ENCODE measurements around the gene PLAC1. TPM values are rescaled to one million over a fixed set of nuclear protein-coding genes. Genes with fewer than 3 reads are reported as not detected.

PLAC1 gene
- total and polyA plus RNA-seq, 2 donors, result 0.23 to 14.5 TPM

- H3K36me3 ChIP-seq (ENCODE audit: insufficient read depth), result no peaks in the 10 kb centered on the region
- WGBS, result 55% methylated on average over 2 of the region's 2 CpGs
- H3K27ac ChIP-seq (ENCODE audit: low read depth), result no peak overlapping the region
- H3K4me1 ChIP-seq (ENCODE audit: insufficient read depth), result no peaks in the 10 kb centered on the region
- no peak overlapping the region for H3K4me3 ChIP-seq (ENCODE audit: low read depth, low read length)
- no peak for DNase-seq (ENCODE audit: extremely low spot score)
These were observed 24.9 kb downstream of the PLAC1 start for GRCh38 chrX:134633394-134633793.

GRCh38 chrX:134632355-134632754 is 25.9 kb downstream of the PLAC1 start:
- Histone ChIP-seq H3K36me3 (ENCODE audit: insufficient read depth) (no peaks in the 10 kb centered on the region), H3K27ac (ENCODE audit: low read depth) (no peak overlapping the region), H3K4me1 (ENCODE audit: insufficient read depth) (no peaks in the 10 kb centered on the region), H3K4me3 (ENCODE audit: low read depth, low read length) (no peak overlapping the region)
- DNase-seq (ENCODE audit: extremely low spot score), result no peak
- WGBS, result 88% methylated on average over 3 of the region's 3 CpGs

- WGBS, result 26% methylated on average over 9 of the region's 9 CpGs
- Histone ChIP-seq H3K4me3 (ENCODE audit: low read depth, low read length) (no peak overlapping the region), H3K4me1 (ENCODE audit: insufficient read depth) (no peaks in the 10 kb centered on the region), H3K36me3 (ENCODE audit: insufficient read depth) (no peaks in the 10 kb centered on the region), H3K27ac (ENCODE audit: low read depth) (no peak overlapping the region)
- DNase-seq (ENCODE audit: extremely low spot score), result no peak
These were observed 26.6 kb downstream of the PLAC1 start for GRCh38 chrX:134631426-134632346.

GRCh38 chrX:134628663-134629062 is 29.6 kb downstream of the PLAC1 start:
- no peaks in the 10 kb centered on the region for H3K36me3 ChIP-seq (ENCODE audit: insufficient read depth)
- 73% methylated on average over 1 of the region's 1 CpG for WGBS
- H3K4me1 ChIP-seq (ENCODE audit: insufficient read depth), result no peaks in the 10 kb centered on the region
- no peak overlapping the region for H3K4me3 ChIP-seq (ENCODE audit: low read depth, low read length)
- no peak overlapping the region for H3K27ac ChIP-seq (ENCODE audit: low read depth)
- DNase-seq (ENCODE audit: extremely low spot score), result no peak

- H3K4me3 ChIP-seq (ENCODE audit: low read depth, low read length), result no peak overlapping the region
- DNase-seq (ENCODE audit: extremely low spot score), result no peak
These were observed 31.8 kb downstream of the PLAC1 start for GRCh38 chrX:134626434-134626833.

GRCh38 chrX:134625315-134625718 is 33.0 kb downstream of the PLAC1 start:
- Histone ChIP-seq H3K36me3 (ENCODE audit: insufficient read depth) (no peaks in the 10 kb centered on the region), H3K4me3 (ENCODE audit: low read depth, low read length) (no peak overlapping the region), H3K4me1 (ENCODE audit: insufficient read depth) (no peaks in the 10 kb centered on the region), H3K27ac (ENCODE audit: low read depth) (no peak overlapping the region)
- DNase-seq (ENCODE audit: extremely low spot score), result no peak
- 14% methylated on average over 3 of the region's 3 CpGs for WGBS

More at GRCh38 chrX:134626434-134626833, 31.8 kb downstream of the PLAC1 start:
- Histone ChIP-seq H3K27ac (ENCODE audit: low read depth) (no peak overlapping the region), H3K36me3 (ENCODE audit: insufficient read depth) (no peaks in the 10 kb centered on the region), H3K4me1 (ENCODE audit: insufficient read depth) (no peaks in the 10 kb centered on the region)

GRCh38 chrX:134624046-134624430 is 34.2 kb downstream of the PLAC1 start:
- 76% methylated on average over 3 of the region's 3 CpGs for WGBS
- Histone ChIP-seq H3K27ac (ENCODE audit: low read depth) (no peak overlapping the region), H3K4me3 (ENCODE audit: low read depth, low read length) (no peak overlapping the region), H3K4me1 (ENCODE audit: insufficient read depth) (no peaks in the 10 kb centered on the region), H3K36me3 (ENCODE audit: insufficient read depth) (no peaks in the 10 kb centered on the region)
- DNase-seq (ENCODE audit: extremely low spot score), result no peak

GRCh38 chrX:134623293-134624045 is 34.8 kb downstream of the PLAC1 start:
- 52% methylated on average over 10 of the region's 10 CpGs for WGBS

GRCh38 chrX:134622813-134623185 is 35.5 kb downstream of the PLAC1 start:
- no peak overlapping the region for H3K27ac ChIP-seq (ENCODE audit: low read depth)
- WGBS, result 82% methylated on average over 2 of the region's 2 CpGs
- no peaks in the 10 kb centered on the region for H3K36me3 ChIP-seq (ENCODE audit: insufficient read depth)
- no peak overlapping the region for H3K4me3 ChIP-seq (ENCODE audit: low read depth, low read length)
- no peaks in the 10 kb centered on the region for H3K4me1 ChIP-seq (ENCODE audit: insufficient read depth)
- DNase-seq (ENCODE audit: extremely low spot score), result no peak

More at GRCh38 chrX:134623293-134624045, 34.8 kb downstream of the PLAC1 start:
- Histone ChIP-seq H3K27ac (ENCODE audit: low read depth) (no peak overlapping the region), H3K36me3 (ENCODE audit: insufficient read depth) (no peaks in the 10 kb centered on the region), H3K4me3 (ENCODE audit: low read depth, low read length) (no peak overlapping the region), H3K4me1 (ENCODE audit: insufficient read depth) (no peaks in the 10 kb centered on the region)
- no peak for DNase-seq (ENCODE audit: extremely low spot score)

- WGBS, result 26% methylated on average over 6 of the region's 6 CpGs
- DNase-seq (ENCODE audit: extremely low spot score), result no peak
- Histone ChIP-seq H3K27ac (ENCODE audit: low read depth) (no peak overlapping the region), H3K4me3 (ENCODE audit: low read depth, low read length) (no peak overlapping the region), H3K36me3 (ENCODE audit: insufficient read depth) (no peaks in the 10 kb centered on the region), H3K4me1 (ENCODE audit: insufficient read depth) (no peaks in the 10 kb centered on the region)
These were observed 36.0 kb downstream of the PLAC1 start for GRCh38 chrX:134622056-134622812.

- no peak for DNase-seq (ENCODE audit: extremely low spot score)
- 97% methylated on average over 1 of the region's 1 CpG for WGBS
- no peak overlapping the region for H3K27ac ChIP-seq (ENCODE audit: low read depth)
- no peaks in the 10 kb centered on the region for H3K36me3 ChIP-seq (ENCODE audit: insufficient read depth)
- H3K4me1 ChIP-seq (ENCODE audit: insufficient read depth), result no peaks in the 10 kb centered on the region
- H3K4me3 ChIP-seq (ENCODE audit: low read depth, low read length), result no peak overlapping the region
These were observed 38.4 kb downstream of the PLAC1 start for GRCh38 chrX:134619838-134620237.

GRCh38 chrX:134613396-134613795 is 44.9 kb downstream of the PLAC1 start:
- 77% methylated on average over 3 of the region's 3 CpGs for WGBS
- DNase-seq (ENCODE audit: extremely low spot score), result no peak
- no peak overlapping the region for H3K4me3 ChIP-seq (ENCODE audit: low read depth, low read length)
- no peaks in the 10 kb centered on the region for H3K36me3 ChIP-seq (ENCODE audit: insufficient read depth)
- no peaks in the 10 kb centered on the region for H3K4me1 ChIP-seq (ENCODE audit: insufficient read depth)
- no peak overlapping the region for H3K27ac ChIP-seq (ENCODE audit: low read depth)

- DNase-seq (ENCODE audit: extremely low spot score), result no peak
- H3K36me3 ChIP-seq (ENCODE audit: insufficient read depth), result no peaks in the 10 kb centered on the region
- no peak overlapping the region for H3K4me3 ChIP-seq (ENCODE audit: low read depth, low read length)
- H3K27ac ChIP-seq (ENCODE audit: low read depth), result no peak overlapping the region
- no peaks in the 10 kb centered on the region for H3K4me1 ChIP-seq (ENCODE audit: insufficient read depth)
- WGBS, result 100% methylated on average over 1 of the region's 1 CpG
These were observed 50.1 kb downstream of the PLAC1 start for GRCh38 chrX:134608153-134608552.

Measured in urinary bladder (tissue), 4 donors.